HG03025 (cell line): ENCODE data around the gene PEX3.

Experiments used
- ATAC-seq: cut with Tn5 transposase; IDR thresholded peaks from one replicate; pipeline ENCODE4 v1.9.1; 2021; ENCODE audit warnings: mild to moderate bottlenecking, moderate library complexity; ENCODE audit not compliant: unreplicated experiment, low FRiP score

PEX3 gene, protein sequence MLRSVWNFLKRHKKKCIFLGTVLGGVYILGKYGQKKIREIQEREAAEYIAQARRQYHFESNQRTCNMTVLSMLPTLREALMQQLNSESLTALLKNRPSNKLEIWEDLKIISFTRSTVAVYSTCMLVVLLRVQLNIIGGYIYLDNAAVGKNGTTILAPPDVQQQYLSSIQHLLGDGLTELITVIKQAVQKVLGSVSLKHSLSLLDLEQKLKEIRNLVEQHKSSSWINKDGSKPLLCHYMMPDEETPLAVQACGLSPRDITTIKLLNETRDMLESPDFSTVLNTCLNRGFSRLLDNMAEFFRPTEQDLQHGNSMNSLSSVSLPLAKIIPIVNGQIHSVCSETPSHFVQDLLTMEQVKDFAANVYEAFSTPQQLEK

DNA sequence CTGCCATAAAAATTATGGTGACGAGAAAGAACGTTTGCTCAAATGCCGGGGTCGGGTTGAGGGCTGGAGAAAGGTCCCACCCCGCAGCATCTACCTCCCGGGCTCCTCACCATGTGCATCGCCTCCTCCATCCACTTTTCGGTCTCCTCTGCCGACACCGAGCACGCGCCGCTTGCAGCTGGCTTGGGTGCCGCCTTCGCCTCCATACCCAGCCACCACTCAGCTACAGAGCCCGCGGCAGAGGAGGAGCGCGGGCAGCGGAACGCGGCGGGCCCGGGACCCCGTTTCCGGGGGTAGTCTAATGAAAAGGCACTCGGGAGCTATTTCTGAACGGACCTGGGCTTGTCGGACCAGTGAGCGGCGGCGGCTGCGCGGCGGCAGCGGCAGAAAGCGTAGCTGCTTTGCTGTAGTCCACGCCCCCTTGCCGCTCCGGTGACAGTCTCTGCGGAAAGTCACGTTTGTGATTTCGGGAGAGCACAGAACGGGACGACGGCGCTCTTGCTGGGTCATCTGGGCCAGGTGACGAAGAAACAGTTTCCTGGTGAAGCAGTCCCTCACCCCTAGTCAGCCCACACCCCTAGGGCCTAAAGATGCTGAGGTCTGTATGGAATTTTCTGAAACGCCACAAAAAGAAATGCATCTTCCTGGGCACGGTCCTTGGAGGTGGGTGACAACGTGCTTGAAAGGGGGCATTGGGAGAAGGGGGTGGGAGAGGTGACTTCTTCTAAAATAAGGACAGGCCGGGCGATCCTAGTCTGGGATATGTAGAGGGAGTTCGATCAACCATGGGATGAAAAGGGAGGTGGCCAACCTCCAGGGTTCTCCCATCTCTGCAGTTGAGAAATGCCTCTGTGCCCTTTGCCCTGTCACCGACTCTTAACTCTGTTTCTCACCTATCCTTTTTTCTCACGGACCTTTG lies at the start of gene PEX3, which contains the start of gene ADAT2:
Gene PEX3, plus strand, starts transcription at position 353 of the 919 bp plus-strand sequence. Its CDS starts 238 bp downstream, at position 591.
Gene ADAT2, minus strand, starts transcription at position 243 of the 919 bp plus-strand sequence. Its CDS starts 37 bp downstream, at position 206.
- peak; percentile 92 for ATAC-seq

DNA sequence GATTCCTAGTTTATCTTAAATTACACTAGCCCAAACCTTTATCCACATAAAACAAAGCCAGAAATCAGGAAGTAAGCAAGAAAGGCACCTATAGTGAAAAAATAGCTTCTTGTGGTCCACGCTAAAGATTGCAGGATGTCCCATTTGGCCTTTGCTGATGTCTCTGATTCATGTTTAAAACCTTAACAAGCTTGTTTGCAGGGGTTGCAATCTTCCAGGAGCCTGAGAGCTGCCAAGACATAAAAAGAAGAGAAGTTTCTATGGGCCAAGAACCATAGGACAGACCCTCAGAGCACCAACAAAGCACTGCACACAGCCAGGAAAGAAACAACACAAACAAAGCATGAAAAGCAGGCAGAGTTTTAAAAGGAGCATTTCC lies 49.5 kb upstream of the PEX3 start:
- no peak for ATAC-seq

DNA sequence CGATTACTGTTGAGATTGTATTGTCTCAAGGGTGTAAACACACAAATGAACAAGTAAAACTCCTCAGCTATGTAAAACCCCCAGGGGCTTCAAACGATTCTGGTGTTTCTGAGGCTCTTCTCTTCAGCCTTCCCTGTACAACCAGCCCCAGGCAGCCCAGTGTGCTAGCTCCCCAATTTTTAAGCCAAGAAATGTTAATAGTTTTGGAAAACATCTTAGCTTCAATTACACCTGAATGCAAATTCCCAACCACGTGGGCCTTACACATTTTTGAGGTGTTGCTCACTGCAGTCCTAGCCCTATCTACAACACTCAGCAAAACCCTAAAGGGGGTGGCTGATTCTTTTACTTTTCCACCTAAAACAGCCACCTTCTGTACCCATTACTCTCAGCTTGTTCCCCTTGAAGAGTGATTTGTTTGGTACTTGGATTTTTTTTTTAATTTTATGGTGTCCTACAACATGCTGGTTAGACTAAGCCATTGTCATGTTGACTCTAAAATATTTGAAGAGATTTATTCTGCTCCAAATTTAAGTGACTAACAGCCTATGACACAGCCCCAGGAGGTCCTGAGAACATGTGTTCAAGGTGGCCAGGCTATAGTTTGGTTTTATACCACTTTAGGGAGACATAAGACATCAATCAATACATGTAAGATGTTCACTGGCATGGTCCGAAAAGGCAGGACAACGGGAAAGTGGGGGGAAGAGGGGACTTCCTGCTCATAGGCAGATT lies 48.8 kb upstream of the PEX3 start:
- ATAC-seq = no peak

DNA sequence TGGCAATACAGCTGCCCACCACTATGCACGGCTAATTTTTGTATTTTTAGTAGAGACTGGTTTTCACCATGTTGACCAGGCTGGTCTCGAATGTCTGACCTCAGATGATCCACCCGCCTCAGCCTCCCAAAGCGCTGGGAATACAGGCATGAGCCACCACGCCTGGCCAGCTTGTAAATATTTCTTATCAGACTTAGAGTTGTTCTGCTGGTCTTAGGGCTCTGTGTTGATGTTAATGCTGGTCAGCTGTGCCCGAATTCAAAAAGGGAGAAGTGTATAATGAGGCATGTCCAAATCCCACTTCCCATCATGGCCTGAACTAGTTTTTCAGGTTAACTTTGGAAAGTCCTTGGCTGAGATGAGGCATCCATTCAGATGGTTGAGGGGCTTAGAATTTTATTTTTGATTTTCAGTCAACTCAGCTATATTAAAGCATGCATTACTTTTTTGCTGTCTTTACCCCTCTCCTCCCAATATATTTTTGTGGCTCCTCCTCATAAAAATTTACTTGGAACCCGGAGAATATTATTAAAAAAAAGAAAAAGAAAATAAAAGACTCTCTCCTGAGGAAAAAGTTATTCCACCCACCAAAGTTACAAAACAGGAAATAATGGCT lies 47.8 kb upstream of the PEX3 start:
- ATAC-seq = no peak

DNA sequence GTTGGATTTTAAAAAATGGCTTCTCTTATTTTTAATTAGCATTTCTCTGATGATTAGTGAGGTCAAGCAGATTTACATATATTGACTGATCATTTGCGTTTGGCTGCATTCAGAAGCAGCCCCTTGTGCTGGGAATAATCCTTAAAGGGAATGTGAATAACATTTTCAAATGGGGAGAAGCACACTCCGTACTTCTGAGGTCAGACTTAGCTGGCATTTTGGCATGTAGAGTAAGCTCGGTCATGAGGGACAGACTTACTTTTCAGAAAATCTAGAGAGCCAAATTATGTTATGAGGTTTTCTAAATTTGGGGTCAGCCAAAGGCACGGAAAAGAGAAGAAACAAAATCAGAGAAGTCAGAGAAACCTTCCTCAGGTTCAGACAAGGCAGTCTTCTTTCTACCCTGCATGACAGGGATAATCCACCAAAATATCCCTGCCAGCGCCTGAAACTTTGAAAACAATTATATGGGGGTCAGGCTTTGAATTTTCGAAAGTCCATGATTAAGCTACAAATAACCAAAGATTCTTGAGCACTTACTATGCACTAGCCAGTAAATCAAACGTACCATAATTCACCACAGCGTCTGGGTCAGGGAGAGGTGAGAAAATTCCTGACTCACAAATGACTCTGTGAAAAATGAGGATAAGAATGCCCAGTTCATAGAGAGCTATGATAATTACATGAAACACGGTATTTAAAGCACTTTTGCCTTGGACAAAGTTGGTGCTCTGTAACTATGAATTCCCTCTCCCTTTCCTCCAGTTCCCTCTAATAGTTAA lies 45.0 kb upstream of the PEX3 start:
- ATAC-seq = no peak

DNA sequence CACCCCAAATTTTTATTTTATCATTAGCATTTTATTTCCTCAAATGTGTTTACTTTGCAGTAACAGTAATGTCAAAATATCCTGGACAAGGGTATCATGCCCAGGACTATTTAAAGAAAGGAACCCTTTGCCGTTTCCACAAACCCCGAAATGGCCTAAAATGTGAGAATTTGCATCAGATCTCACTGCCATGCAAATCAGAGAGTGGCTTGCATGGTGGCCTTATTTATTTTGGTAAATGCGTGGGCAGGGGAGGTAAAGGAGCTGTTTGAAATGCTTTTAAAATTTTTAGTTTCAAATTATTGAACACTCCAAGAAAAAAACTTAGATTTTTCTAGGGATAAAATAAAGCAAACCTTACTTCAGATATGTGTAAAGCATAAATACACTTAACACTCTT lies 43.9 kb upstream of the PEX3 start:
- no peak for ATAC-seq

DNA sequence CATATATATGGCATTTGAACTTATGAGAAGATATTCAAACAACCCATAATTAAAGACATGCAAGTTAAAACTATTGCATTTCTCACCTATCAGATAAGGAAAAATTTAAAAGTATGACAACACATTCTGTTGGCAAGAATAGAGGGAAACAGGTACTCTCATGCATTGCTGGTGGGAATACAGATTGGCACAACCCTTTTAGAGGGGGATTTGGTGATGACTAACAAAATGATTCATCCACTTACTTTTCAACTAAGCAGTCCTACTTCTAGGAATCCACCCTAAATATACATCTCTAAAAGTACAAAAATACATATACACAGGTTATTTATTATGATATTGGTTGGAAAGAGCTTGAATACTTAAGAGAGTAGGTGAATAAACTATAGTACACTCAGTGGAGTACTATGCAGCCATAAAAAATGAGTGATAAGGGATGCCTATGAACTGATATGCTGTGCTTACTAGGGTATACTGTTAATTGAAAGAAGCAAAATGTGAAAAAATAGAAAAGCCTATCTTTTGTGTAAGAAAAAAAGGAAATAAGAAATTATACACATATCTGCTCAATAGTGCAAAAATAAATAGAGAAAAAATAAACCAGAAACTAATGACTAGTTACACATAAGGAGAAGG lies 42.3 kb upstream of the PEX3 start:
- no peak for ATAC-seq

DNA sequence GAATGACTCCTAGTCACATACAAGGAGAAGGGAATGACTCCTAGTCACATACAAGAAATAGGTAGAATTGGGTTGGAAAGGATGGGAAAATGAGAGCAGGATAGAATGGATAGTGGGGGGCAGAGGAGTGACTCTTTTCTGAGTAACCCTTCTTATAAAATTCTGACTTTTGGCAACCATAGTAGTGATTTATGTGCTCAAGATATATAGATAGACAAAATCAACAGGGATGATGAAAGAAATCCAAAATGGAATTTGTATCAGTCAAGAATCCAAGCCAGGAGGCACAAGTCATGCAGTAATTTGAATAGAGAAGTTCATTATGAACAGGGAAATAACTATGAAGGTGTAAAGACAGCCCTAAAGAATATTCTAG lies 41.8 kb upstream of the PEX3 start:
- ATAC-seq = no peak

DNA sequence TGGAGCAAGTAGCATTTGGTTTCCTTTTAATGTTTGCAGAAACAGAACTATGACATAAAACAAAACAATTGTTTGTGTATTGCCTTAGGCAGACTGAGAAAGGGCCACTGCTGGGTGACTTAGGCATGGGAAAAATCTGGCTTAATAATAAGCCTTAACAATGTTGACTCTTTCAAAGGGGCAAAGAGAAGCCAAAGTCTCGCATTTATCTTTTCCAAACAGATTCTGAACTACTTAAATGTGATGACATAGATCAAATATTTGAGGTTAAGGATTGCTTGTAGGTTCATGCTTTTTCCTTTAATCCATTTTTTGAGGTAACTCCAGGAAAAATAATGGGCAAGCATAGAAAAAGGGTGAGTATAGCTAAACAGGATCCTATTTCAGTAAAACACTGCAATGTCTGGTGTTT lies 39.7 kb upstream of the PEX3 start:
- ATAC-seq = no peak

DNA sequence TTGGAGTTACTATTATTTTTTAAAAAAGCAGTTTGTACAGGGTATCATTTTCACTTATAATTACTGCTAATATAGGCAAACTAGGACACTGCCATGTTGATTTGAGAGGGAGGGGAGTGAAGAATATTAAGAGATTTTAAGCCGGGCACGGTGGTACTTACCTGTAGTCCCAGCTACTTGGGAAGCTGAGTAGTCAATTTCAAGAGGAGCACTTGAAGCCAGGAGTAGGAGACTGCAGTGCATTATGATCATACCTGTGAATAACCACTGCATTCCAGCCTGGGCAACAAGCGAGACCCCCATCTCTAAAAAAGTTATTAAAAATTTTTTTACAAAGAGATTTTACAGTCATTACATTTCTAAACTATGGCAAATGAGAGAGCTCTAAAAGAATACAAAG lies 35.8 kb upstream of the PEX3 start:
- ATAC-seq = no peak

DNA sequence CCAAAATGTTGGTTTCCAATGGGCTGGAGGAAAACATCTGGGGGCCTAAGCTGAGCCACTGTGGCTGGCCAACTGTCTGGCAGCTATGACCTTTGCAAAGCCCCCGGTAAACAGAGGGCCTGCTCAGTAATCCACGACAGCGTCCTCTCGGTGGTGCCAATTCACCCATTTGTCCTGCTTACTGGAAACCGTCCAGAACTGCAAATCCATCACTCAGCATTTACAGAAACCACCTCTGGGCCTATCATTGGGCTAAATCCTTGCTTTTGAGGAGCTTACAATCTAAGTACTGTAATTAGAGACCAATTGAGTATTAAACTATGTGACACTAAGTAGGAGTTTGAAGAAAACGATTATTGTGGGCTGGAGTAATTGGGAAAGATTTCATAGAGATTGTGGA lies 31.1 kb upstream of the PEX3 start:
- ATAC-seq = no peak

DNA sequence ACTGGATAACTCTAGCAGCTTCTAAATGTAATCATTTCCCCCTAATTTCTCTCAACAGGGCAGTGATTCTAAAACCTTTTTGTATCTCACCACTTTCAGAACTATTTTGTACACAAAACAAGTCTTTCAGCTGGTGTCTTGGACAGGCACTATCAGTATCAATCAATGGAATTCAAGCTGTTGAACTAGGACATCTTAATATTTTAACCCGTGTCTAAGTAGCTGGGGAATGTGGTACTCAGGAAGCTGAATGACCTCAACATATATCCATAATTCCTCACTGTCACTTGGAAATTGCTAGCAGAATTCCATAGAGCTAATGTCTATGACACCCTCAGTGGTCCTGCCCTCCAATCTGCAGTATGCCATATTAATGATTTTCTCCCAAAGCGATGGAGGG lies 24.6 kb upstream of the PEX3 start:
- ATAC-seq = no peak

DNA sequence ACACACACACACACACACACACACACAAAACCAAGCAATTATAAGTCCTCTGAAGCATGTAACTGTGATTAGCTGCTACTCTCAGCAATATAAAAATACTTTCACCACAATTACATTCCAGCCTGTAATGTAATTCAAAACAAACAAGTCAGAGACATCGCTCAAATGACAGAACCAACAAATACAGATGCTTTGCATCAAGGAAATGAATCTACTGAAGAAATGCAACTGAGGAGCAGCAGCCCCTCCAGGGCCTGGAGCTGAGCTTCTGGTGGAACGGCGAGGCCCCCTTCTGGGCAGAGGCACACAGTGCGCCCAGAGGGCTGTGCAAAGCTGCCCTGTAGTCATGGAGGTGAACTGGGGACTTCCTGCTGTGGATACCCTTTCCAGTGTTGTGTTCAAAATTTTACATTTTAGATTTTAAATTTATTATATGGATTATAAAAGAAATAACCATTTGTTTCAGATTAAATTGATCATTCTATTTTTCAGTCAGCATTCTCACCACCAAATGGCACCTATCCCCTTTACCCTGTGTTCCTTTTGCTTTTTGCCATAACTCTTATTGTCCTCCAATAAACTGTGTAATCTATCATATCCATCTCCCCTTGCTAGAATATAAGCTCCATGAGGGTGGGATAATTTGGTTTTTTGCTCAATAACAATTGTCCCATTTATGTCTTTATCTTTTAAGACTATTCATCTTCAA lies 23.3 kb upstream of the PEX3 start:
- peak; percentile 100 for ATAC-seq

DNA sequence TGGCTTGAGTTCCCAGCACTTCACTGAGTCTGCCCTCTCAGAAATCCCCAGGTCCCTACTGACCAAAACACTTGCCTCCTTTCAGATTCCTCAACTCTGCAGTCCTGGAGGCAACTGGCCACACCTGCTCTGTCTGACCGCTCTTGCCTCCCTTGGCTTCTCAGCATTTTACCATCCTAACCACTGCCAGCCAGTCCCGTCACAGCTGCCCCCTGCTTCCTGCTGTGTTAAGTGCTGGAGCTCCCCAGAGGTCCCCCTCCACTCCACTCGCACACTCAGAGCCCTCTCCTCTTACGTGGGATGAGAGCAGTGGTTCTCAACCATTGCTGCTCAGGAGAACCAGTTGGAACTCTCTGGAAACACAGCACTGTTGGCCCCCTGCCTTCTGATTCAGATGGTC lies 20.6 kb upstream of the PEX3 start:
- ATAC-seq = no peak

DNA sequence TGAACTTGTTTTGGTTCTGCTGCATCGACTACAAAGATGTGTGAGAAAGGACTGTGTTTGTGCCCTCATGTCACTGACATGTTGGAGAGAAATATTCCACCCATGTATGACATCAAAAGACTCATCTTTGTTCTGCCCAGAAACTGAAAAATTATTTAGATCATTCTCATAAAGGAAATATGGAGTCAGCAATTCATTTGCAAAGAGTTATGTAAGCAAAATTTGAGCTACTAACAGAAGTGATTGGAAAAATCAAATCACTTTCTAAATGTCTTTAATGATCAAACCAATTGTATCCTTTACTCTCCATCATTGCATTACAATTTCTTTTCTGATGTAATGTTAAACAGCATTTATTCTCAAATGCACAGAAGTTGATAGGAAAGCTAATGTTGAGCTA lies 19.4 kb upstream of the PEX3 start:
- no peak for ATAC-seq

DNA sequence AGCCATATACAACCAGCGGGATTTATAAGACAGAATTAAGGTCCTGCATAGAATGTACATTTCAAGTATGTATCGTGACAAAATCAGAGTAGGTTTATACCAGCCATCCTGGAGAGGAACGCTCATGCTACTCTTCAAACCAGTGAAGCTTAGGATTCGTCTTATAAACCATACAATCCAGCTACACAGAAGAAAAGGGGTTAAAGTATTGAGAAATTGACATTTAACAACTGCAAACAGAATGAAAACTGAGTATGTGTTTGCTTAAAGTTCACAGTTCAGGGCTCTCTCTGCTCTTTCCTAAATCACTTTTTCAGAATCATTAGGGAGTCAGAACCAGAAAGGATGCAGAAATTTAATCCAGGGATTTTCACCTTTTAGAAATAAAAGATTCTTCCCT lies 18.0 kb upstream of the PEX3 start:
- ATAC-seq = no peak

DNA sequence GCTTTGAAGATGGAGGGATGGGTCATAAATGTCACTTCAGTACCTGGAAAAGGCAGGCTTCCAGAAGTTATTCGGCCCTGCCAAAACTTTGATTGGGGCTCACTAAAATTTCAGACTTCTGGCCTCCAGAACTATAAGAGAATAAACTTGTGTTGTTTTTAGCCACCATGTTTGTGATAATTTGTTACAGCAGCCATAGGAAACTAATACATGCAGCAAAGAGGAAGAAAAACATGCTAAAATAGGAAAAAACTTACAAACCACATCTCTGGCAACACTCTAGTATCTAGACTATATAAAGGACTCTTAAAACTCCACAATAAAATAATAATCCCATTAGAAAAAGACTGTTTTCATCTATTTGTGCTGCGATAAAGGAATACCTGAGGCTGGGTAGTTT lies 9.6 kb upstream of the PEX3 start:
- ATAC-seq = no peak

DNA sequence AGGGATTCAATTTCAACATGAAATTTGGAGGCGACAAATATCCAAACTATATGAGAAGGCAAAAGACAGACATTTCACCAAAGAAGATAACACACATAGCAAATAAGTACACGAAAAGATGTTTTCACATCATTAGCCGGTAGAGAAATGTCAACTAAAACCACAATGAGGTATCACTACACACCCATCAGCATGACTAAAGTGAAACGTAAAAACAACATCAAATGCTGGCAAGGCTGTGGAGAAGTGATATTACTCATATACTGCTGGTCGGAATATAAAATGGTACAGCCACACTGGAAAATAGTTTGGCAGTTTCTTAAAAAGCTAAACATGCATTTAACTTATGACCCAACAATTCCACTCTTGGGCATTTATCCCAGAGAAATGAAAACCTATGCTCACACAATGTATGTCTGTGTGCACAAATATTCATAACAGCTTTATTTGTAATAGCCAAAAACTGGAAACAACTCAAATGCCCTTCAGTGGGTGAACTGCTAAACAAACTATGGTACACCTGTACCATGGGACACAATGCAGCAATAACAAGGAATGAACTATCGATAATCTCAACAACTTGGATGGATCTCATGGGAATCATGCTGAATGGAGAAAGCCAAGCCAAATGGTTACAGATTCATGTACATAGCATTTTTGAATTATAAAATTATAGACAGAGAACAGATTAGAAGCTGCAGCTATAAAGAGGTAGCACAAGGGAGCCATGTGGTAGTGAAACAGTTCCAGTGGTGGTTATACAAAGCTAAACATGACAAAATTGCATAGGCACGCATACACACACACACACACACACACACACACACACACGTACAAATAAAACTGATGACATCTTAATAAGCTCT lies 8.7 kb upstream of the PEX3 start:
- no peak for ATAC-seq
